HG03521 (cell line): ENCODE measurements around the gene TRAK1.
"Not testable (repeated sequence)": the region's sequence is repeated elsewhere in the genome, so short reads cannot be mapped to it uniquely, and the experiment has no call there.

Source experiments
- ATAC-seq: cut with Tn5 transposase; IDR thresholded peaks from one replicate; pipeline ENCODE4 v1.9.1; 2021; ENCODE audit warnings: mild to moderate bottlenecking, moderate library complexity; ENCODE audit not compliant: unreplicated experiment

The TRAK1 gene, protein sequence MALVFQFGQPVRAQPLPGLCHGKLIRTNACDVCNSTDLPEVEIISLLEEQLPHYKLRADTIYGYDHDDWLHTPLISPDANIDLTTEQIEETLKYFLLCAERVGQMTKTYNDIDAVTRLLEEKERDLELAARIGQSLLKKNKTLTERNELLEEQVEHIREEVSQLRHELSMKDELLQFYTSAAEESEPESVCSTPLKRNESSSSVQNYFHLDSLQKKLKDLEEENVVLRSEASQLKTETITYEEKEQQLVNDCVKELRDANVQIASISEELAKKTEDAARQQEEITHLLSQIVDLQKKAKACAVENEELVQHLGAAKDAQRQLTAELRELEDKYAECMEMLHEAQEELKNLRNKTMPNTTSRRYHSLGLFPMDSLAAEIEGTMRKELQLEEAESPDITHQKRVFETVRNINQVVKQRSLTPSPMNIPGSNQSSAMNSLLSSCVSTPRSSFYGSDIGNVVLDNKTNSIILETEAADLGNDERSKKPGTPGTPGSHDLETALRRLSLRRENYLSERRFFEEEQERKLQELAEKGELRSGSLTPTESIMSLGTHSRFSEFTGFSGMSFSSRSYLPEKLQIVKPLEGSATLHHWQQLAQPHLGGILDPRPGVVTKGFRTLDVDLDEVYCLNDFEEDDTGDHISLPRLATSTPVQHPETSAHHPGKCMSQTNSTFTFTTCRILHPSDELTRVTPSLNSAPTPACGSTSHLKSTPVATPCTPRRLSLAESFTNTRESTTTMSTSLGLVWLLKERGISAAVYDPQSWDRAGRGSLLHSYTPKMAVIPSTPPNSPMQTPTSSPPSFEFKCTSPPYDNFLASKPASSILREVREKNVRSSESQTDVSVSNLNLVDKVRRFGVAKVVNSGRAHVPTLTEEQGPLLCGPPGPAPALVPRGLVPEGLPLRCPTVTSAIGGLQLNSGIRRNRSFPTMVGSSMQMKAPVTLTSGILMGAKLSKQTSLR

DNA sequence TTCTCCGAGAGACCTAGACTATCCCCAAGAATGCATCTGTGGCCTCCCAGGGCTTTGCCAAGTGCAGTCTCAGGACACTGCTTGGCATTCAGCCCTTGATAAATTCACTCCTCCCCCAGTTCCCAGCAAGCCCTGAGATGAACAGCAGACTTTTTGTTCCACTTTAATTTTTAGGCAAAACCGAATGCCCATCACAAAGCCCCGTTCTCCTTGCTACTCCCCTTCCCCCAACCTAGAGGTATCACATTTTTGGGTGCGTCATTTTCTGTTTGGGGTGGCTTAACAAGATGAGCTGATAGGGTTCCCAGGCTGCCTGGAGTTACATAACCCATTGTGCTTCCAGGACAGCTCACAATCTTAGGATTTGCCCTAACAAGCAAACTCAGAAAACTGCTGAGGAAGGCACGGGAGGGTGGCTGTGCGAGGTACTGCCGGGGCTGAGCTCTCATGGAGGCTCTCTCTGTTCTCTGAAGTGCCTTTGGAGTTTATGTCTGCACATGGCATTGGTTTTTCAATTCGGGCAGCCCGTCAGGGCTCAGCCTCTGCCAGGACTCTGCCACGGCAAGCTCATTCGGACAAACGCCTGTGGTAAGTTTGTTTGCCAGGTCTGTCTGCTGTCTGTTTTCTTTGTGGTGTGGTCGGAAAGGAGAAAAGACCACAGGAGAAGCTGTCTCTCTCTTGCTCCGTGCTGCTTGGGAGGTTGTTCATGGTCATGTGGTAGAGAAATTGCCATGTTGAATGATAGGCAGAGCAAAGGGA, at the start of gene TRAK1:
Gene TRAK1 (plus strand): TSS at position 385 of the 759 bp plus-strand sequence. CDS start 113 bp downstream, at position 498.
- no peak for ATAC-seq

DNA sequence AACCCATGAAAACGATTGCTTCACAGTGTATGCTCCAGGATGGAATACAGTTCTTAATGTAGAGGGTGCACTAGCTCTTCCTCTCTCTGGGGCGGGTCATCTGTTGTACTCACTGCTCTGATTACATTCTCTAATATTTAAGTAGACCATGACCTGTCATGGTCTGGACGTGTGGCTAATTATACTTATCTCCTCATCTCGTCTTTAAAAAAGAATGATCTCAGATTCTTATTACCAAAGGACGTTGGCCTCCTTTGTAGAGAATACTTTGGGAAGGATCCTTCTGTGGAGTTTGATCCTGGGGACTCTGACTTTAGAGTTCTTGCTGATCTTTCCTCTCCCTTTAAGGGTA, 48.4 kb upstream of the TRAK1 start:
- ATAC-seq: no peak

DNA sequence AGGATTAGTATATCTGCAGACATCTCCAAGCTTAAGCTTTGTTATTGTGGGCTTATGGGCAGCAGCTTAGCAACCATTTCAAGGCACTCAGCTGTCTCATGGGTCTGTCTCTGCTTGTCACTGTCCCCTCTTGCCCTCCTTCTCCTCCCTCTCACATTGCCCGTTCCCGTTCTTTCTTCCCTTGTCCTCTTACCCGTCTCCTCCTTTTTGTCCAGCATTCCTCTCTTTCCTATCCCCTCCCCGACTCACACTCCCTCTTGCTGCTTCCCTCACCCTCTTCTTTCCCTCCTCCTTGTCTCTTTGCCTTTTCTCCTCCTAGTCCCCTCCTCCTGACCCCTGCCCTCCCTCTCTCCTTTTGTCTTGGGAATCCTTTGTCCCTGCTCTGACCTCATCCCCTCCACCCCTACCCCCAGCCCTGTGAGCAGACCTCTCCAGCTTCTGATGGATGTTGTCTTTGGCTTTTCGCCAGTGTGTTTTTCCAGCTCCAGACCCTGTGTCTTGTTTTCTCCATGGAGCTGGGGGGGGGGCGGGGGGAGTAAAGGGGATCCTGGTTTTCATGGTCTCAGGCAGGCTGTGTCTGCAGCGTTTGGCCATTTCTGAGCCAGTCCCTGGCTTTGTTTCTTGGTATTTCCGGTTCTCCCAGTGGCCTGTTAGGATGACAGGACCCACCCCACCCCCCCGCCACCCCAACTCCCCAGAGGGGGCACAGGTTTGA, 47.9 kb upstream of the TRAK1 start:
- ATAC-seq: no peak

DNA sequence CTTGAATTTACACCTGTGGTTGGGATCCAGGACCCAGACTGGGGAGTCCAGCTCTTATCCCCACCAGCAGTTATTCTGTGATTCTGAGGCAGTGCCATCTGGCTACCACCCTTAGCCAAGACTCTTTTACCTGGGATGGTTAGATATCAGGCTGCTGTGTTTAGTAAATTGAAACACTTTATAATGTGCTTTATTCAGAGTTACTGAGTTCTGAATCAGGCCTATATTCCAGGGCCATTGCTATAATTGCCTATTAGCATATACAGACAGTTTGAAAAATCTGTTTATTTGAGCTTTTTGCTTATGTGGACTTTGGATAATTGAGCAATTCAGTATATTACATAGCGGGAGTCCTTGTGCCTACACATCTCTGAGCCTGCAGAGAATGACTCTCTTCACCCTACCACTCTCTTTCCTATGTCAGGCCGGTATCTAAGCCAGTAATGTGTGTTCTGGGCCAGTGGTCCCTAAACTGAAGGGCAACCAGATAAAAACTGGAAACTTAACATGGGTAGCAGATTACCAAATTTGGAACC, 45.4 kb upstream of the TRAK1 start:
- ATAC-seq: no peak

DNA sequence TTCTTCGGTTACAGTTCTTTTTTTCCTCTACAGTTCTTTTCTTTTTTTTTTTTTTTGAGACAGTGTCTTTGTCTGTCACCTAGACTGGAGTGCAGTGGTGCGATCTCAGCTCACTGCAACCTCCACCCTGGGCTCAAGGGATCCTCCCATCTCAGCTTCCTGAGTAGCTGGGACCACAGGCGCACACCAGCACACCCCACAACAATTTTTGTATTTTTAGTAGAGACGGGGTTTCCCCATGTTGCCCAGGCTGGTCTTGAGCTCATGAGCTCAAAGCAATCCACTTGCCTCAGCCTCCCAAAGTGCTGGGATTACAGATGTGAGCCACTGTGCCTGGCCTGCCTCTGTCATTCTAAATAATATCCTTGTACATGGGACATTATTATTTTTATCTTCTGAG, 42.6 kb upstream of the TRAK1 start:
- not testable (repeated sequence) for ATAC-seq

DNA sequence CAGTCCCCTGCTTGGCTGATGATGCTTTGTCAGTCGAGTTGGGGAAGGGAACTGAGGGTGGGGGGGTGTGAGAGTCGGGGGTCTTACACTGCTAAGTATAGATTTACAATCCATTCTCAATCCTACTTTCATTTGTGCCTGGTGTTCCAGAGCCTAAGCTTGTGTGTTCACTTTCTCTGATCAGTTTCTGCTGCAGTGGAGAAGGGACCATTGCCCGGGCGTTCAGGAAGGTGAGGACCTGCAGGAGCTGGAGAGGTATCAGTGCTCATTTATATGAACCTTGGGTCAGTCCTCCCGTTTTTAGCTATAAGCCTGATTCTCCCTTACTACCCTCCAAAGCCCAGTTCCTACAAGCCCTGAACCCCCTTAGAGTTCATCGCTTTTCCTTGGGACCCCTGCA, 41.0 kb upstream of the TRAK1 start:
- no peak for ATAC-seq

DNA sequence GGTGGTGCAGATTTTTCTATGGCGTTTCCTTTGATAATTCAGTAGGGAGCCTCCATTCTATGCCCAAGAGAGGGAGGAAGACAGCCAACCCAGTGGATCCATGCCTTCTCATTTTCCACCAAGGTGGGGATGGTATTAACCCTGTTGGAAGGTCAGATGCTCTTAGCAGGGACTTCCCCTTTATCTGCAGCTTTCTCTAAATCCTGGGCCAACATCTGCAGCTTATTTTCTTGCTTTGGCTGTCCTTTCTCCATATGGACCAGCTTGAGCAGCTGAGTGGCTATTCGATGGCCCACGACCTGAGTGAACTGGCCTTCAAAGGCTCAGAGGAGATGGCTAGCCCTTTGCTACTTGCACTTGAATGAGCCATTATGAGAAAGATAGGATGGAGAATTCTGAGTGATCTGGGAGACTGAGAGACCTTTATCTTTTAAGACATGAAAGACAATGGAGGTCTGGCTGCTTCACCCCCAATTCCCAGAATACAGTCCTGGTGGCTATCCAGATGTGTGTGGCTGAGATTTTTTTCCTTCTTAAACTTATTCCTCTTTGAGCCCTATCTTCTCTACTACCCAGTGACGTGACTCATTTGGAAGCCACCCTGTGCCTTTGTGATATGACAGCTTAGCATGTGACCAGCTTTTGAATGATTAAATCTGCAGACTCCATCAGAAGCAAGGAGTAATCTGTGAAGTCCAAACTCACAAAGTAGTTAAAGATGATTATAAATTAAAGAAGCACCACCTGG, 39.6 kb upstream of the TRAK1 start:
- no peak for ATAC-seq

DNA sequence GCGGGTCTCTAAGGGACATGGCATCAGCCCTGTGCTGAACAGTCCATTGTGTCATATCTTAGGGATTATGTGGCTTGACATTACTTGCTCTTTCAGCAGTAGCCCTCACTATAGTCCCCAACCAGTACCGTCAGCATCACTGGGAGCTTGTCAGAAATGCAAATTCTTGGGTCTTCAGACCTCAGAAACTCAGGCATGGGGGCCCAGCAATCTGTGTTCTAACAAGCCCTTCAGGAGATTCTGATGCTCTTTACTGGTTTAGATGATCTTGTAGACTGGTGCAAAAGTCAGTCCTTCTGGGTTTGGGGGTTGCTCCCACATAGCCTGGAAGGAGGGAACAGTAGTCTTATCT, 39.0 kb upstream of the TRAK1 start:
- ATAC-seq: no peak

DNA sequence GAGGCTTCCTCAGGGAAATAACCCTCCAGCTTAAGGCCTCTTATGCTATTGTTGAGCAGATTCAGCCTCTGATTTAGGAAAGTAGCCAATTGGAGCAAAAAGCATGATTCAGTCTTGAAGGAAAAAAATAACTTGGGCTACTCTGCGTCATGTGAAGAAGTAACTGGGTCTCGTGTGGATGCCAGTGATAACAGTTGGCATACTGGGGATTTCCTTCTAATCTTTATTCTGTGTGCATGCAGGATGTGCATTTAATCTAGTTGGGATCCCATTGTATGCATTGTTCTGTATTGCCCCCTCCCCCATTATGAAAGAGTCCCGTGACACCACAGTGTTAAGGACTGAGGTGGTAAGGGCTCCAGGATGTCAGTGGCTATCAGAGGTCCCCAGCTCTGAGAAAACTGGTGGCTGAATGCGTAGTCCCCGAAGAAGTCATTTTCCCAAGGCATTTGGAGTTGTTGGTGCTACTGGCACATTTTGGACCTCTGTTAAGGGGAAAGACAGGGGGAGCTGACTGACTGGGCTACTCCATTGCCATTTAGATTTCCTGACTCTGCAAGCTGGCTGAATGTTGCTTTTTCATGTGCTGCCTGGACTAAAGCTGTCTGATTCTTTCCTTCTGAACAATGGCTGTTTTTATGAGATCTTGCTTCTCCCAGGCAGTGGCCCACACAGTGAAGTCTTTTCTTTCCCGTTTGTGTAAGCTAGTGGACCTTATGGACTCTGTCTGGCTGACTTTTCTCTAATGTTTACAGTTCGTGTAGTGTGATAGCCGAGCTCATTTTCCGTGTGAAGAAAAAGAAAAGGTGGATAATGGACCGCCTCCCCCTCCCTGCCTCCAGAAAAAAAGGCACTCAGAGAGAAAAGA, 38.4 kb upstream of the TRAK1 start:
- no peak for ATAC-seq

DNA sequence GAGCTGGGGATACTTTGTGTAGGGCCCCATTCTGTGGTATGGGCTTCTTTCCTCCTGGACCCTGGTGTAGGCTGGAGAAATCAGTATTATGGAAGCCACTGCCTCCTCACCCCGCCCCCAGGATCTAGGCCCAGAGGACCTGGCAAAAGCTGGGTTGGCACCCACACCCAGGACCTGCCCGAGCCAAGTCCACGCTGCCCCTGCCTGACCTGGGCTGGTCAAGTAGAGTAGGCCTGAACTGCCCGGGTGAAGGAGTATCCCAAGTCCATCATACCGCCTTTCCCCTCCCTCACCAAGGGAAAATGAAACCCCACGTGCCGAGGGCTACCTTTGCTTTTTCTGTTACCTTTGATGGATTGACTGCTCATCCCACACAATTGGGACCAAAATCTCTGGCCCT, 37.7 kb upstream of the TRAK1 start:
- no peak for ATAC-seq

DNA sequence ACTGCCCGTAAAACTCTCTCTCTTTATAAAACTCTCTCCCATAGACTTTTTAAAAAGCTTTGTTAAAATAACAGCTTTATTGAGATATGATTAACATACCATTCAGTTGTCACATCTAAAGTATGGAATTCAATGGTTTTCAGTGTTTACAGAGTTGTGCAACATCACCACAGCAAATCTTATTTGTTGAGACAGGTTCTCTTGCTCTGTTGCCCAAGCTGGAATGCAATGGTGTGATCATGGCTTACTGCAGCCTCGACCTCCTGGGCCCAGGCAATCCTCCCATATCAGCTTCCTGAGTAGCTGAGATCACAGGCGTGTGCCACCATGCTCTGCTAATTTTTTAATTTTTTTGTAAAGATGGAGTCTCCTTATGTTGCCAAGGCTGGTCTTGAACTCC, 35.9 kb upstream of the TRAK1 start:
- no peak for ATAC-seq

DNA sequence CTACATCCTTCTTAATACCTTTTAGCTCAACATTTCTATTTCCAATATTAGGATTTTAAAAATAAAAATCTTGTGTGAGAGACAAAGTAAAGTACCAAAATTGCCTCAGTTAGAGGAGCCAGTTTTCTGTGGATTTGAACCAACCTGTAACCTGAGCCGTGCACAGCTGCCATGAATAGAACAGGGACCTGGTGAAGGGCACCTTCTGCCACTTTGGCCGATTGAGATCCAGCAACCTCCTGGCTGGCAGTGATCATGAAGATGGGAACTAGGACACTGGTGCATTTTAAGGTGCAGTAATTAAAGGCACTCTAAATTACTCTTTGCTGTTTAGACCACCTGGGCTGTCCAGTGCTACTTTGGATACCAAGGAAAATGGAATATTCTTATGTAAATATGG, 34.3 kb upstream of the TRAK1 start:
- ATAC-seq: no peak

DNA sequence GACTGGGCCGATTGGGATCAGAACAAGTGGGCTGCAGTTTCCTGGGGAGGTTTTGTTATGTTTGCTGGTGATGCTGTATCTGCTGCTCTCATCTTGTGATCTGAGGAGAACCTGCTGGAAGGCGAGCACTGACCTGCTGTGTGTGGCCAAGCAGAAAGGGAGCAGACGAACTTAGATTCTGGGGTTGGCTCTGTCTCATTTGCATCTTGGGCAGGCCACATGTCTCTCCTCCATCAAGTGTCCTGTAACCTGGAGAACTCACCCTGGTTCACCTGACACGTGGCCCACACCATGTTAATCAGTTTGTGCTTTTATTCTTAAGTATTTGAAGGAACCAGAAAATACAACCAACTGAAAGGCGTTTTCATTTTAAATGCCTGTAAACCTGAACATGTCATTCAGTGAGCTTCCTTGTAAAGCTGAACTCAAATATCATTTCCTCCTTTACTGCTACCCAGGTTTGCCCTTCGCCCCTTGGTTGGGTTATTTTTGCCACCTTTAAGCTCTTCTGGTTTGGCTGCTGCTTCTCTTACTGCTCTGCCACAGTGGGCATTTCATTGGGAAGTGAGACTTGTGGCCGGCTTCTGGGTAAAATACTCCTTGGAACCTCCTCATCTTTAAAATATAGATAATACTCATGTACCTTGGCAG, 33.5 kb upstream of the TRAK1 start:
- ATAC-seq: no peak

DNA sequence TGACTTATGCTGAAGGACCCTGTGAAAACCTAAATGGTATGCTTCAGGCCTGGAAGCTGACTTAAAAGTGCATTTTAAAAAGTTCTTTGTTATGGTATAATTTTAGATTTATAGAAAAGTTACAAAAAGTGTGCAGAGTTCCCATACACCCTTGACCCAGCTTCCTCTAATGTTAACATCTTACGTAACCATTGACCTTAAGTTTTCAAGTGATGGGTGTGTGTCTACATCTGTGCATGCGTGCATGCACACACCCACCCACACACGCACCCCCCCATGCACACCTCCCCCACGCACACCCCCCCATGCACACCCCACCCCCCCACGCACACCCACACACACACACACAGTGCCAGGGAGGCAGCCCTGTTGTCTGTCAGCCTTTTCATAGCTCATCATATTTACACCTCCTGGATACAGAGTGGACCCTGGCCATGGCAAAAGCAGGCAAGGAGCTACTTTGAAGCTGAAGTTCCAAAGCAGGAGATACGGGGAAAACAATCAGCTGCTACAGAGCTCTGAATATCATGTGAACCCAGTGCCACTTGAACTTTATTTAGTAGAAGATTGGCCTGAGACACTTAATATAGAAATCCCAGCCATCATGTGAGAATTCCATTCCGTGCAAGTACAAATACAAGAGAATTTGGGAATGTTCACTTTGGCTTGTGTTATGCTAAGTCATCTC, 30.0 kb upstream of the TRAK1 start:
- no peak for ATAC-seq

DNA sequence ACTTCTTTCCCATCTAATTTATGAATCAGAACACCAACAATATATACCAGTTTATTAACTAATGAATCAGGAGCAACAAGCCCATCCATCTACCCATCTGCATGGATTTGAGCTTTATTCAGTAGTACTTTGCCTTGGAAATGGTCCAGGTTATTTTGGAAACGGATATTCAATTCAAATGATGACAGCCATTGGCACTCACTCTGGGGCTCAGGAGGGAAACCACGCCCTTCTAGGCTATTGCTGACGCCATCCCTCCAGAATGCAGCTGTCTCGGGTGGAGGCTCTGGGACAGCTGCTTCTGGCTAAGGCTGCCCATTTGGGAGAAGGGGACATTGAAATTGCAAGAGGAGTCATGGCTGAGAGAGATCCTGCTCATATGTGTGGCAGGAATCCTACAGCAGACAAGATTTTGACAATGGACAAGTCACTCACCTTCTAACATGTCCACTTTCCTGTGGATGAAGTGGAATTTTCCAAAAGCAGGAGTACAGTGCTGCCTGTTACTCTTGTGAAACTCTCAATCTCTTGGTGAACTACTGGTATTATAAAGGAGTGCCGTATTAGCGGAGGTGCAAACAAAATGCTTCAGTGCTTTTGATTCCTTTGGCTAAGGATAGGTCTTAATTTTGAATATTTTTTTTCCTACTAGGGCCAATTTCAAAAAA, 29.3 kb upstream of the TRAK1 start:
- ATAC-seq: no peak

DNA sequence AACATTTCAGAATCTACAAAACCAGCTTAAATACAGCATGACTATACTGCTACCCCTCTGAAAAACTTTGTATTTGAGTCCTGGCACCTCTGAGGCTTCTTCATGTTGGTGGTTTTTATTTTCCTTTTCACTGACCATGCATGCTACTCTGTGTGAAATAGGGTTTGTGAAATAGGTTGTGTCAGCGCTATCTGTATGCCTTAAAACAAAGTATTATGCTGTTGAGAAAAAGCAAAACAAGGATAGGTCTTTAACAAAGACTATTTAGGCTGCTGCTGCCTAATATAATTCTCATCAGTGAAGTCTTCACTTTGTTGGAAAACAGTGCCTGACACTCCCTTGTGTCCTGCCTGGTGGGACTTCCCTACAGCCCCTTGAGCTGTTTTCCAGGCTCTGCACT, 28.7 kb upstream of the TRAK1 start:
- ATAC-seq: no peak

DNA sequence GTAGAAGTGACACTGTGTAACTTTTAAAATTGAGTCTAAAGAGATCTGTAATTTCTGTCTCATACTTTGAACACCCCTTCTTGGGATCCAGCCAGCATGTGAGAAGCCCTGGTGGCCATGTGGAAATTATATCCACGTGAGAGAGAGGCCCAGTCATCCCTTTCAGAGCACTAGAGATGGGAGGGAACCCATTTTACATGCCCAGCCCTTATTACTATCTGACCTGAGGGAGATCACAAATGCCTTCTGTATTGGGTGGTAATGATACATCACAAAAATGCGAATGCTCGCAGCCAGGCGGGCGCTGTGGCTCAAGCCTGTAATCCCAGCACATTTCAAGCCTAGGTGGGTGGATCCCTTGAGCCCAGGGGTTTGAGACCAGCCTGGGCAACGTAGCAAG, 27.3 kb upstream of the TRAK1 start:
- ATAC-seq: no peak
